Endodermal cell (in vitro differentiated cells): ENCODE measurements around the gene MAP6. TPM values are rescaled to one million over a fixed set of nuclear protein-coding genes. Genes with fewer than 3 reads are reported as not detected.

ENCODE experiments used
- DNase-seq: peaks from one replicate; pipeline ENCODE4 v3.0.0-alpha.2; 2017
- H3K27ac ChIP-seq: 2 replicates; pipeline ENCODE4 v1.5.1; 2013; ENCODE audit warnings: mild to moderate bottlenecking, low read depth, low read length, moderate library complexity
- H3K27me3 ChIP-seq: 2 replicates; pipeline ENCODE4 v1.6.1; 2013; ENCODE audit warnings: mild to moderate bottlenecking, low read length, moderate library complexity; ENCODE audit not compliant: insufficient read depth, control insufficient read depth, poor library complexity, severe bottlenecking
- H3K36me3 ChIP-seq: 2 replicates; pipeline ENCODE4 v1.7.0; 2013; ENCODE audit warnings: mild to moderate bottlenecking, low read length, moderate library complexity; ENCODE audit not compliant: control insufficient read depth, insufficient read depth
- H3K4me1 ChIP-seq: one replicate; pipeline ENCODE4 v1.7.0; 2013; ENCODE audit warnings: low read length; ENCODE audit not compliant: control insufficient read depth, insufficient read depth
- H3K4me3 ChIP-seq: 2 replicates; pipeline ENCODE4 v1.5.1; 2013; ENCODE audit warnings: mild to moderate bottlenecking, low read length, moderate library complexity
- H3K9ac ChIP-seq: 2 replicates; pipeline ENCODE4 v1.6.1; 2013; ENCODE audit warnings: mild to moderate bottlenecking, low read length, moderate library complexity; ENCODE audit not compliant: poor library complexity, severe bottlenecking; ENCODE audit errors: extremely low read depth
- H3K9me3 ChIP-seq: 2 replicates; pipeline ENCODE4 v1.6.1; 2013; ENCODE audit warnings: mild to moderate bottlenecking, low read length, moderate library complexity; ENCODE audit not compliant: control insufficient read depth
- H3K27ac Mint-ChIP-seq: 2 replicates; pipeline ENCODE4 v1.8.0; 2020; ENCODE audit warnings: mixed read lengths
- H3K27me3 Mint-ChIP-seq: 2 replicates; pipeline ENCODE4 v1.8.0; 2021; ENCODE audit warnings: mild to moderate bottlenecking, mixed read lengths; ENCODE audit not compliant: insufficient read depth
- H3K36me3 Mint-ChIP-seq: 2 replicates; pipeline ENCODE4 v1.8.0; 2020; ENCODE audit warnings: low read depth, mixed read lengths
- H3K4me1 Mint-ChIP-seq: 2 replicates; pipeline ENCODE4 v1.8.0; 2020; ENCODE audit warnings: mixed read lengths
- H3K4me3 Mint-ChIP-seq: 2 replicates; pipeline ENCODE4 v1.8.0; 2020; ENCODE audit warnings: mild to moderate bottlenecking, moderate library complexity, mixed read lengths
- H3K9me3 Mint-ChIP-seq: 2 replicates; pipeline ENCODE4 v1.8.0; 2020; ENCODE audit warnings: mild to moderate bottlenecking, mixed read lengths
- WGBS, 2 experiments: methylation state at CpG; one replicate each; pipeline versions ENCODE4 v1.1.5 to v1.1.7; 2013; ENCODE audit warnings: missing lambda C conversion rate in 2 of 2, mixed read lengths in 1 of 2; ENCODE audit not compliant: insufficient coverage in 1 of 2, insufficient read length in 1 of 2; 5-methylcytosine and 5-hydroxymethylcytosine counted together
- total RNA-seq, 2 donors: library from RNA; stranded (reverse); fragmentation: NEBNext Ultra II Directional in 1 of 2; extraction: Animal tissue kit (Norgen Biotek cat#: 25700) in 1 of 2; gene quantifications; 2 replicates in 1 of 2; 3 replicates in 1 of 2; pipeline ENCODE4 v1.2.1, GENCODE V29; 2021
- TF ChIP-seq, protein P1 (sequence below): fragments of 200-600 bp; sonication (generic); conservative IDR thresholded peaks from 2 replicates; pipeline ENCODE4 v1.5.0; 2021; ENCODE audit warnings: antibody characterized with exemption, mild to moderate bottlenecking

MAP6 gene
- total RNA-seq, 2 donors from 2014 or later: 1.9 to 4.2 TPM

DNA sequence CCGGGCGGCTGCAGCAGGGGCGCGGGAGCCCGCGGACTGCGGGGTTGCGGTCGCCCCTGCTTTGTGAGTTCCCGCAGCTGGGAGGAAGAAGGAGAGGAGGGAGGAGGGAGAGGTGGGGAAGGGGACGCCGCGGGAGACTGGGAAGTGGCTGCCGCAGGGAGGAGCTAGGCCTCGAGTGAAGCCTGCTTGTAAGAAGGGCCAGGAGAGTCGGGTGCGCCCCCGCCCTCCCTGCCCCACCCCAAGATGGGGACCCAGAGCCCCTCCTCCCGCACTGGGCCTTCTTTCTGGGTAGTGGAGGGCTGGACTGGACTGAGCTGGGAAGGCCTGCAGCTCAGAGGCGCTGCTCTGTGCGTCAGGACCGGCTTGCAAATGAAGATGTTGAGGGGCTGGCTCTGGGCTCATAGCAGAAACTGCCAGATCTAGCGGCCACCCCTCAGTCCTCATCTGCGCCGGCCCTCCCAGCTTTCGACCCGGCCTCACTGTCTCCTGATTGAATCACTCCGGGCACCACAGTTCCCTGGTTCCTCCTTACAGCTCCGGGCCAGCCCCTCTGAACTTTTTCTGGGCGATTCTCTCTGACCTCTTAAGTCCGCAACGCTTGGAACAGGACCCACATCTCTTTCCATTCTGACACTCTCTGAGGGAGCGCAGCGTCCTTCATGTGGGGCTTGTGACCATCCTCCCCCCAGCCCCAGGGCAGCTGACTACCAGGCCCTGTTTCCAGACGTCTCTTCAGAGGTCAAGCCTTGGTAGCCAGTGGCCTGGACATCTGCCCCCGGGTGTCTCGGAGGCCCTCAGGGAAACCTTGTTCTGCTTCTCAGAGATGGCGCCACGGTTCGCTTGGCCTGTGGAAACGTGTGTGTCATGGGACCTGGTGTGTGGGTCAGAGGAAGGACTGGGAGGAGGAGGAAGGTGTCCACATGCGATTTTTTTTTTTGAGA, 84.8 kb downstream of the MAP6 start:
- Histone ChIP-seq H3K4me3 (peak overlapping the region; percentile 80), H3K36me3 (no peaks in the 10 kb centered on the region), H3K27me3 (no peaks in the 10 kb centered on the region), H3K9me3 (no peaks in the 10 kb centered on the region), H3K27ac (peak overlapping the region; percentile 94), H3K9ac (peak overlapping the region; percentile 81), H3K4me1 (peaks cover 7% of the 10 kb centered on the region)
- TF ChIP-seq, protein P1, sequence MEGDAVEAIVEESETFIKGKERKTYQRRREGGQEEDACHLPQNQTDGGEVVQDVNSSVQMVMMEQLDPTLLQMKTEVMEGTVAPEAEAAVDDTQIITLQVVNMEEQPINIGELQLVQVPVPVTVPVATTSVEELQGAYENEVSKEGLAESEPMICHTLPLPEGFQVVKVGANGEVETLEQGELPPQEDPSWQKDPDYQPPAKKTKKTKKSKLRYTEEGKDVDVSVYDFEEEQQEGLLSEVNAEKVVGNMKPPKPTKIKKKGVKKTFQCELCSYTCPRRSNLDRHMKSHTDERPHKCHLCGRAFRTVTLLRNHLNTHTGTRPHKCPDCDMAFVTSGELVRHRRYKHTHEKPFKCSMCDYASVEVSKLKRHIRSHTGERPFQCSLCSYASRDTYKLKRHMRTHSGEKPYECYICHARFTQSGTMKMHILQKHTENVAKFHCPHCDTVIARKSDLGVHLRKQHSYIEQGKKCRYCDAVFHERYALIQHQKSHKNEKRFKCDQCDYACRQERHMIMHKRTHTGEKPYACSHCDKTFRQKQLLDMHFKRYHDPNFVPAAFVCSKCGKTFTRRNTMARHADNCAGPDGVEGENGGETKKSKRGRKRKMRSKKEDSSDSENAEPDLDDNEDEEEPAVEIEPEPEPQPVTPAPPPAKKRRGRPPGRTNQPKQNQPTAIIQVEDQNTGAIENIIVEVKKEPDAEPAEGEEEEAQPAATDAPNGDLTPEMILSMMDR: no peak
- Mint-ChIP-seq H3K27me3 (peaks cover 6% of the 10 kb centered on the region), H3K4me1 (peaks cover 11% of the 10 kb centered on the region), H3K27ac (peak overlapping the region; percentile 94), H3K4me3 (peak overlapping the region; percentile 66), H3K36me3 (no peaks in the 10 kb centered on the region), H3K9me3 (no peaks in the 10 kb centered on the region)
- DNase-seq: peak; percentile 91
- 35 to 63% methylated on average over 19 to 40 of the region's 42 CpGs for WGBS, 2 experiments

DNA sequence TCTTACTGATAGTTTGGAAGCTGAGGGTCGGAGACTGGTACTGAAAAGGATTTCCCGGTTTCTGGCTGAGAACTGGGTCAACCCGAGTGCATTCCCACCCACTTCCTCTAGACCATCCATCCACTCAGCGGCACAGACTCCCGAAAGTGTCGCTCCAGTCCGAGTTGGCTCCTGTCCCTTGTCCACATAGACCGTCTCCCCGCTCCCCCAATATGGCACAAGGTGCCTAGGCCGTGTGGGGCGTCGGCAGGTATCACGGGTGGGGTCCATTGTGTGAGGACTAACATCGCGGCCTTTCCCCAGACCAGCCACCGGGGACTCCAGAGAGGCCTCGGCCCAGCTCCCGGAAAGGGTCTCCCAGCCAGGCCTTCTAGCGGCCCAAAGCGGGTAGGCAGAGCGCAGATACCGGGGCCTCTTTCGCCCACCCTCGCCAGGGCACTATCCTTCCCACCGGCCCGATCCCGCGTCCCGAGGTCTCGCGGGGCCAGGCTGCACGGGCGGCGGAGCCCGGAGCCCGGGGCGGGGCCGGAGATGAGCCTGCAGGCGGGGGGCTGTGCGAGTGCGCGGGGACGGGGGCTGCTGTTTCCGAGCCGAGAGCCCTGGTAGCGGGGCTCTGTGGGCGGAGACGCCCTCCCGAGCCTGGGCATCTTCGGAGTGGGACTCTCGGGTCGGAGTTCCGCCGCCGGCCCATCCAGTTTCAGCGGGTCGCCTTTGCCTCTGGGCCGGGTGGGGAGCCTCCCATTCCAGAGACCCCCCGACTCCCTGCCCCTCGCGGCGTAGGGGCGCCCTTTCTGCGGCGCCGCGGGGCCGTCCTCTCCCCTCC, 85.7 kb downstream of the MAP6 start:
- H3K9me3 ChIP-seq: no peaks in the 10 kb centered on the region
- peak; percentile 91 for DNase-seq
- 6 to 23% methylated on average over 14 to 68 of the region's 68 CpGs for WGBS, 2 experiments
- H3K36me3 ChIP-seq: no peaks in the 10 kb centered on the region
- TF ChIP-seq, protein P1: peak; percentile 72
- no peaks in the 10 kb centered on the region for H3K9me3 Mint-ChIP-seq
- peak overlapping the region; percentile 80 for H3K4me3 ChIP-seq
- H3K27me3 Mint-ChIP-seq: peaks cover 6% of the 10 kb centered on the region
- peak overlapping the region; percentile 90 for H3K27ac Mint-ChIP-seq
- H3K27me3 ChIP-seq: no peaks in the 10 kb centered on the region
- H3K9ac ChIP-seq: peak overlapping the region; percentile 81
- peaks cover 7% of the 10 kb centered on the region for H3K4me1 ChIP-seq
- H3K4me1 Mint-ChIP-seq: peaks cover 11% of the 10 kb centered on the region
- H3K4me3 Mint-ChIP-seq: peak overlapping the region; percentile 66
- no peaks in the 10 kb centered on the region for H3K36me3 Mint-ChIP-seq
- peak overlapping the region; percentile 94 for H3K27ac ChIP-seq

DNA sequence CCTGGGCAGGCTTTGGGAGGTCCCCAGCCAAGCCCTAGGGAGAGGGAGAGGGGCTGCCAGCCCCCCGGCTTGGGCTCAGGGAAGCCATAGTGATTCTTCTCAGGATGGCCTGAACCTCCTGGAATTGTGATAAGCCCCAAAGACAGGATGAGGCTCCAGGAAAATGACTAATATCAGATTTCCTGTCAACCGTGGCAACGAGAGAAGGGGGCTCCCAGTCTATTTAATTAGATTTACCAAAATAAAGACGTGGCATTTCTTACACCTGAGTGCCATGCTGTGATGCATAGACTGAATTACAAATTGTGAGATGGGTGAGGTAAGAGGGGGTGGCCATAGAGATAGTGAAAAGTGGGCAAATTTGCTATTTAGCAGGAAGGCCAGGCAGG, 86.3 kb downstream of the MAP6 start:
- DNase-seq: no peak
- no peak overlapping the region for H3K9ac ChIP-seq
- H3K27ac ChIP-seq: no peak overlapping the region
- Mint-ChIP-seq H3K4me1 (peaks cover 11% of the 10 kb centered on the region), H3K27ac (peak overlapping the region; percentile 90), H3K27me3 (peaks cover 6% of the 10 kb centered on the region), H3K9me3 (no peaks in the 10 kb centered on the region), H3K4me3 (peak overlapping the region; percentile 66), H3K36me3 (no peaks in the 10 kb centered on the region)
- H3K9me3 ChIP-seq: no peaks in the 10 kb centered on the region
- 70 to 74% methylated on average over 4 of the region's 4 CpGs for WGBS, 2 experiments
- H3K4me3 ChIP-seq: peak overlapping the region; percentile 80
- H3K27me3 ChIP-seq: no peaks in the 10 kb centered on the region
- H3K4me1 ChIP-seq: peaks cover 7% of the 10 kb centered on the region
- H3K36me3 ChIP-seq: no peaks in the 10 kb centered on the region
- TF ChIP-seq, protein P1: no peak
